Osteocyte (in vitro differentiated cells): ENCODE results near the gene BCL2. TPM values are rescaled to one million over a fixed set of nuclear protein-coding genes. Genes with fewer than 3 reads are reported as not detected.

Experiments used
- DNase-seq: peaks from one replicate; pipeline ENCODE4 v3.0.0; 2021; ENCODE audit warnings: mixed read lengths; ENCODE audit not compliant: unreplicated experiment; ENCODE audit errors: extremely low spot score
- H3K27ac Mint-ChIP-seq: one replicate; pipeline ENCODE4 v1.8.0; 2021; ENCODE audit warnings: mild to moderate bottlenecking, mixed read lengths; ENCODE audit not compliant: unreplicated experiment
- H3K27me3 Mint-ChIP-seq: one replicate; pipeline ENCODE4 v1.8.0; 2021; ENCODE audit warnings: mixed read lengths; ENCODE audit not compliant: unreplicated experiment
- H3K36me3 Mint-ChIP-seq: one replicate; pipeline ENCODE4 v1.8.0; 2021; ENCODE audit warnings: mixed read lengths; ENCODE audit not compliant: unreplicated experiment
- H3K4me1 Mint-ChIP-seq: one replicate; pipeline ENCODE4 v1.8.0; 2021; ENCODE audit warnings: mixed read lengths; ENCODE audit not compliant: unreplicated experiment
- H3K4me3 Mint-ChIP-seq: one replicate; pipeline ENCODE4 v1.8.0; 2021; ENCODE audit warnings: mild to moderate bottlenecking, moderate library complexity, mixed read lengths; ENCODE audit not compliant: unreplicated experiment
- H3K9me3 Mint-ChIP-seq: one replicate; pipeline ENCODE4 v1.8.0; 2021; ENCODE audit warnings: mixed read lengths; ENCODE audit not compliant: unreplicated experiment
- total RNA-seq: library from RNA; stranded (reverse); gene quantifications from 2 replicates; pipeline ENCODE4 v1.2.1, GENCODE V29; 2021
- TF ChIP-seq, protein P1 (sequence below): fragments of 200-600 bp; sonication (generic); IDR thresholded peaks from 2 replicates; pipeline ENCODE4 v1.5.0; 2021; ENCODE audit warnings: antibody characterized with exemption, mild to moderate bottlenecking, moderate library complexity

BCL2 gene
- total RNA-seq, 1 donor from 2014 or later, result 3.2 TPM

DNA sequence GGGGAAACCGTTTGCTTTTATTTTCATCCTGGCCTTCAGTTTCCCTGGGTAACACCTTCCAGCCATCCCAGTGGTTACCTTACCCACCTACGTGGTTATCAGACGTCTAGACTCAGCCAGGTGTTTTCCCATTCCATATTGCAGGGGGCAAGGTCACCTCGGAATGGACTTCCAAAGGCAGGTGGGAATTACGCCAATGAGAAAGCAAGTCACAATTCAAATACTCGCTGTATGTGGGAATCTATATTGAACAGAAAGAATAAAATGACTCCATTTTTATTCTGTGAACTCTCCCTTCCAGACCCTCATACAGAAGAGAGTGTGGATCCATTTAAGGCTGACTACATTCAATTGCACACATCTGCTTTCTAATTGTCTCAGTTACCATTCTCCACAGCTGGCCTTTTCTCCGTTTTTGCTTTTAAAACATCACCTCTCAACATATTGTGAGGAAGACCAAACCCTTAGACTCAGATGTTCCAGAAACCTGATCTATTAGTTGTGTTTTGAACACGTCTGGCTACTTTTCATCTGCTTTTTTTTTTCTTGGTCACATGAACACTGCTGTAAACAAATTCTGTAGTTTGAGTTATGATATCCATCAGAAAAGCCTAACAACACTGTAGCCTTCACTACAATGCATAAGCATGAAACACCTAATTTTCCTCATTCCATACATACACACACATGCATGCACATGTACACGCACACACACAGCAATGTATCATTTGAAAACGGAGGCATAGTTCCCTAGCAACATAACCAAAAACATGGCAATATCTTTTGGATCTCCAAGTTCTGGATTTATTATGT lies 59.8 kb downstream of the BCL2 start:
- Mint-ChIP-seq H3K27ac (no peak overlapping the region), H3K9me3 (no peaks in the 10 kb centered on the region), H3K4me1 (no peaks in the 10 kb centered on the region), H3K36me3 (no peaks in the 10 kb centered on the region), H3K4me3 (no peak overlapping the region), H3K27me3 (no peaks in the 10 kb centered on the region)
- TF ChIP-seq, protein P1, sequence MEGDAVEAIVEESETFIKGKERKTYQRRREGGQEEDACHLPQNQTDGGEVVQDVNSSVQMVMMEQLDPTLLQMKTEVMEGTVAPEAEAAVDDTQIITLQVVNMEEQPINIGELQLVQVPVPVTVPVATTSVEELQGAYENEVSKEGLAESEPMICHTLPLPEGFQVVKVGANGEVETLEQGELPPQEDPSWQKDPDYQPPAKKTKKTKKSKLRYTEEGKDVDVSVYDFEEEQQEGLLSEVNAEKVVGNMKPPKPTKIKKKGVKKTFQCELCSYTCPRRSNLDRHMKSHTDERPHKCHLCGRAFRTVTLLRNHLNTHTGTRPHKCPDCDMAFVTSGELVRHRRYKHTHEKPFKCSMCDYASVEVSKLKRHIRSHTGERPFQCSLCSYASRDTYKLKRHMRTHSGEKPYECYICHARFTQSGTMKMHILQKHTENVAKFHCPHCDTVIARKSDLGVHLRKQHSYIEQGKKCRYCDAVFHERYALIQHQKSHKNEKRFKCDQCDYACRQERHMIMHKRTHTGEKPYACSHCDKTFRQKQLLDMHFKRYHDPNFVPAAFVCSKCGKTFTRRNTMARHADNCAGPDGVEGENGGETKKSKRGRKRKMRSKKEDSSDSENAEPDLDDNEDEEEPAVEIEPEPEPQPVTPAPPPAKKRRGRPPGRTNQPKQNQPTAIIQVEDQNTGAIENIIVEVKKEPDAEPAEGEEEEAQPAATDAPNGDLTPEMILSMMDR, result no peak
- no peak for DNase-seq

DNA sequence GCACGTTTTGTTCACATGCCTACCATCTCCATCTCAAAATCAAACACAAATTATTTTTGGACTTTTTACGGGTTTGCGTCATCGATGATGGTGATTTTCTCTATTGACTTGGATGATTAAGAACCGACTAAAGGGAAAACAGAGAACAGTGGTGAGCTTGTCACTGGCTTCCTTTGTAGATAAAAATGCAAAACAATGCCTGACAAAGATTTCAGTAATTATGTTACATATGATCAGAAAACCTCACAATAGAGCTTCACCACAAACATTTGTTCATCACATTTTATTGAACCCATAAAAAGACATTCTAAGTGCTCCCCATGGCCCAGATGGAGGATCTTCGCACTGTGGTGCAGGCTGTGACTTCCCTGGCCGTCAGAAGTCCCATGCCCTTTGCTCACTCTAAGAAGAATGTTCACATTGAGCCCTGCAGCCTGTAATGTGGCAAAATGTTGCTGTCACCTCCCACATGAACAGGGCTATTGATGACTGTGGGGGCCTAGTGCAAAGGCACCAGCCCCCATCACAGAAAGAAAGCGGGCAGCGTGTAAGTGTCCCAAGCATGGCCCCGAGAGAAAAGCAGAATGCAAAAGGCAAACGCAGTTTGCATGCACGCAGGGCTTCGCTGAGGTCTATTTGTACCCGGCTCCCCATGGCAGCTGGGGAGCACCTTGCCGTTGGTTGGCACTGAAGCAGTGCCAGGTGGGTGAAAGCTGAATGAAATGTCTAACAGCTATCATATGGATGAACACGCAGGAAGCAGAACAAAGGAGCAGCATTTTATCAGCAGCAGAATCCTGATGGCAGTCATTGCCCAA lies 60.6 kb downstream of the BCL2 start:
- Mint-ChIP-seq H3K27ac (no peak overlapping the region), H3K27me3 (no peaks in the 10 kb centered on the region), H3K4me1 (peaks cover 2% of the 10 kb centered on the region), H3K9me3 (no peaks in the 10 kb centered on the region), H3K36me3 (no peaks in the 10 kb centered on the region), H3K4me3 (no peak overlapping the region)
- DNase-seq, result no peak
- TF ChIP-seq, protein P1, result no peak

DNA sequence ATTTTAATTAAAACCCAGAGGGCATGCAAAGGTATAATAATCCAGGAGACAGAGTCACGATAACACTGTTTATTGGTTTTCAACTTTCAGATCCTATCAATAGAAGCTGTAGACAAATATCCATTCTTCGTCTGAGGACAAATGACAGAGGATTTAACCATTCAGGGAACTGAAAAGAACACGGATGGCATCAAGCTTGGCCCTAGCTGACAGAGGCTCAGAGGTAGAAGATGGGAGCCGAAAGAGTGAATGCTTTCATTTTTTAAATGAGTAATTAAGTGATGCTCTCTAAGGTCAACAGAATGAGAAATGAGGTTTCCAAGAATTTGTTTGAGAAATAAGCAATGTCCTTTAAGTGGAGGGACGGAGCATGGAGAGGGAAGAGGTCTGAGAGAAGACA lies 62.1 kb downstream of the BCL2 start:
- Mint-ChIP-seq H3K36me3 (no peaks in the 10 kb centered on the region), H3K27ac (no peak overlapping the region), H3K4me3 (no peak overlapping the region), H3K27me3 (no peaks in the 10 kb centered on the region), H3K9me3 (no peaks in the 10 kb centered on the region), H3K4me1 (peaks cover 14% of the 10 kb centered on the region)
- no peak for DNase-seq
- TF ChIP-seq, protein P1, result no peak

DNA sequence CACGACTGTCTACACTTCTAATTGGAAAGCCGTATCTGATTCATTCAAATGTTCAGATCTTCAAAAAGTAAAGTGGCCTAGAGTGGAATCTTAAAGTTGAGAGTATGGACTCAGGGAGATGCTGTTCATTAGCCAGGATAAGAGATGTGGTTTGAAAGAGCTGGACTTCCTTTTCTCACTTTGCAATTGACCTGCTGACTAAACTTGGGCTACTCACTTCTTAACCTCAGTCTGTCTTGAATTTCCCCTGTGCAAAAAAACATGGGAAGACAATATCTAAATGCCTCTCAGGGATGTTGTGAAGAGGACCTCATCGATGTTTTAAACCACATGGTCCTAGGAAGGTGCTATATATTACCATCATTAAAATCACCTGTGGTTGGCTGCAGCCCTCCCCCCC lies 64.1 kb downstream of the BCL2 start:
- H3K4me1 Mint-ChIP-seq, result peaks cover 14% of the 10 kb centered on the region
- no peak for DNase-seq
- no peaks in the 10 kb centered on the region for H3K36me3 Mint-ChIP-seq
- no peaks in the 10 kb centered on the region for H3K9me3 Mint-ChIP-seq
- H3K27ac Mint-ChIP-seq, result no peak overlapping the region
- H3K27me3 Mint-ChIP-seq, result no peaks in the 10 kb centered on the region
- TF ChIP-seq, protein P1, result no peak
- no peak overlapping the region for H3K4me3 Mint-ChIP-seq

DNA sequence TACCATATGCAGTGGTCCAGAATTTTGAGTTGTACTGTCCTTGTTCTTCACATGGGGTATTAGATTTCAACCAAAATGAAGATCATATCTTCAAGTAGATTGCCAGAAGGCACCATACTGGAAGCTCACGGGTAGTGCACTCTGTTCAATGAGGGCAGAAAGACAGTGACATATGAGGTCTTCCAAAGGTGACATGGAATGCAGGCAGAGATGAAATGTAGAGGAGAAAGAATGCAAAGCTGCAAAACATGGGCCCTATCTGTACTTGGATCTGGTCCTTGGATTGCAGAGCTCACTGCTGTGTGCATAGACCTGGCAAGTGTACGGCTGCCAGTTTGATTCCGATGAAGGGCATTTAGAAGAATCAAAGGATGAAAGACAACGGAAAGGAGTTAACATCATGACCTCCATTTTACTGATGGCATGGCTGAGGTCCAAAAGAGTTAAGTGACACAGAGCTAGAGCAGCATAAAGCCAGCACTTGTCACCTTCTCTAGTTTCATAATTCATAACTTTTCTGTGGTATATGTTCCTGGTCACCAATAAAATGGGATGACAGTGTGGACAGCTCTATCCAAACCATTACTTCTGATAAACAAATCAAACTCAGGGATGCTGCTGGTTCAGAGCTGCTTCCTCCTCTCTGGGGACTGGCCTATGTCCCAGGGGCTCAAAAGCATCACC lies 64.7 kb downstream of the BCL2 start:
- TF ChIP-seq, protein P1, result no peak
- no peak for DNase-seq
- no peaks in the 10 kb centered on the region for H3K27me3 Mint-ChIP-seq
- H3K9me3 Mint-ChIP-seq, result no peaks in the 10 kb centered on the region
- no peak overlapping the region for H3K4me3 Mint-ChIP-seq
- H3K36me3 Mint-ChIP-seq, result no peaks in the 10 kb centered on the region
- no peak overlapping the region for H3K27ac Mint-ChIP-seq
- H3K4me1 Mint-ChIP-seq, result peaks cover 14% of the 10 kb centered on the region
